ENCODE data around the gene PIP4K2A. TPM values are rescaled to one million over a fixed set of nuclear protein-coding genes. Genes with fewer than 3 reads are reported as not detected.

Gene PIP4K2A
- total RNA-seq, 2 experiments from 2014 or later, result 107 to 108 TPM

DNA sequence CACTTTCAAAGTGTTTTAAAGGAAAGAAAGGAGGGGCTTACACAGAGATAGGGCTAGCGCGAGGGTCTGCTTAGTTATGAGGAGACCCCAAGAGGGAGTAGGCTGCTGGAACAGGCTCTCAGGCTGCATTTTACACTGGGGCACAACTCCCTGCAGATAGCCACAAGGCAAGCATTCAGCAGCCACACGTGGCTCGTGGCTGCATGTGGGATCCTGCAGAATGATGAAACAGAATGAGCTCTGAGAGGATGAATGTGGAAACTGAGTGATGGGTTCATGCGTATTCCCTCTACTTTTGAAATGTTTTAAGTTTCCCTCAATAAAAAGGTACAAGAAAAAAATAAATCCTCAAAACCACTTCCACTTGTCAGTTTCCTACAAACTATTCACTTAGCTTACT is 37.0 kb downstream of the PIP4K2A start:
- Mint-ChIP-seq H3K4me3 (no peak overlapping the region), H3K27me3 (no peaks in the 10 kb centered on the region)
- POLR2A ChIA-PET, result interaction anchor here (0.5 to 2.0 kb wide), 2 partner anchors 11 to 127 kb away, joined by 3 to 6 read pairs; no protein-coding TSS in a partner anchor

DNA sequence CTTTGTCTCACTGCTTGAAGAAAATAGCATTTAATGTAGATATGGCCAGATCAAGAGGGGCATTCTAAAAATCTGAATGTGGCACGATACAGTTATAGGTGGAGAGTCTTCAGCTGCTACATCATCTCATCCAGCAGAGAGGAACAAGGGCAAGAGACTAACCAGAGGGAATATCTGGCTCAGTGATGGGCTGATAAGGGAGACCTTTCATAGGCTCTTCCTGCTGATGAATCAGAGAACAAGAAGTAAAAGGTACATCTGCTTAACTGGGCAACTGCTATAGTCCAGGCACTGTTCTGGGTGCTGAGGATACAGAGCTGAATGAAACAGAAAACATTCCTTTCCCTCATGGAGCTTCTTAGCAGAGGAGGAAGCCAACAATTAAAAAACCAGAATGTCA is 37.9 kb downstream of the PIP4K2A start:
- CTCF ChIA-PET, result interaction anchor here (0.8 to 1.3 kb wide), 3 partner anchors 8 to 46 kb away, joined by 4 to 5 read pairs (median 4); no protein-coding TSS in a partner anchor
- peak overlapping the region; percentile 75 for H3K27ac Mint-ChIP-seq

More for the DNA sequence above, 37.0 kb downstream of the PIP4K2A start:
- CTCF ChIA-PET, result interaction anchor here (1.0 to 2.6 kb wide), 5 partner anchors 11 to 104 kb away, joined by 3 to 8 read pairs (median 4); no protein-coding TSS in a partner anchor
- intact Hi-C loops (cut with micrococcal nuclease), result no loop called here
- no peak for DNase-seq
- H3K27ac Mint-ChIP-seq, result peak overlapping the region; percentile 75
- H3K9me3 Mint-ChIP-seq, result no peaks in the 10 kb centered on the region
- peaks cover 1% of the 10 kb centered on the region for H3K36me3 Mint-ChIP-seq
- H3K4me1 Mint-ChIP-seq (ENCODE audit: low read depth), result peaks cover 90% of the 10 kb centered on the region

DNA sequence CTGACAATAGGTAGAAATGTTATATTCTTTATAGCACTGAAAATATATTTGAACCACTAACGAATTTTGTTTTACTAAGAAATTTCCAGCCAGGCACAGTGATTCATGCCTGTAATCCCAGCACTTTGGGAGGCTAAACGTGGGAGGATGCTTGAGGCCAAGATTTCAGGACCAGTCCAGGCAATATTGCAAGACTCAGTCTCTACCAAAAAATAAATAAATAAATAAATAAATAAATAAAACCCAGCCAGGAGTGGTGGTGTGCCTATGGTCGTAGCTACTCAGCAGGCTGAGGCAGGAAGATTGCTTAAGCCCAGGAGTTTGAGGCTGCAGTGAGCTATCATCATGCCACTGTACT is 39.8 kb downstream of the PIP4K2A start:
- H3K36me3 Mint-ChIP-seq, result peaks cover 1% of the 10 kb centered on the region
- peaks cover 90% of the 10 kb centered on the region for H3K4me1 Mint-ChIP-seq (ENCODE audit: low read depth)
- ChIA-PET POLR2A (no interaction called here), CTCF (interaction anchor here (1.1 to 1.2 kb wide), 3 partner anchors 44 to 315 kb away, joined by 3 to 4 read pairs (median 3); no protein-coding TSS in a partner anchor)
- no peak overlapping the region for H3K4me3 Mint-ChIP-seq
- DNase-seq, result no peak
- H3K27me3 Mint-ChIP-seq, result no peaks in the 10 kb centered on the region
- no peak overlapping the region for H3K27ac Mint-ChIP-seq
- intact Hi-C loops (cut with micrococcal nuclease), result no loop called here
- H3K9me3 Mint-ChIP-seq, result peaks cover 2% of the 10 kb centered on the region

More for the DNA sequence above, 37.9 kb downstream of the PIP4K2A start:
- Mint-ChIP-seq H3K4me3 (no peak overlapping the region), H3K27me3 (no peaks in the 10 kb centered on the region), H3K36me3 (peaks cover 1% of the 10 kb centered on the region), H3K4me1 (ENCODE audit: low read depth) (peaks cover 91% of the 10 kb centered on the region), H3K9me3 (no peaks in the 10 kb centered on the region)
- intact Hi-C loops (cut with micrococcal nuclease), result no loop called here
- POLR2A ChIA-PET, result interaction anchor here (0.9 to 2.0 kb wide), 2 partner anchors 10 to 25 kb away, joined by 4 to 6 read pairs; no protein-coding TSS in a partner anchor
- DNase-seq, result no peak

DNA sequence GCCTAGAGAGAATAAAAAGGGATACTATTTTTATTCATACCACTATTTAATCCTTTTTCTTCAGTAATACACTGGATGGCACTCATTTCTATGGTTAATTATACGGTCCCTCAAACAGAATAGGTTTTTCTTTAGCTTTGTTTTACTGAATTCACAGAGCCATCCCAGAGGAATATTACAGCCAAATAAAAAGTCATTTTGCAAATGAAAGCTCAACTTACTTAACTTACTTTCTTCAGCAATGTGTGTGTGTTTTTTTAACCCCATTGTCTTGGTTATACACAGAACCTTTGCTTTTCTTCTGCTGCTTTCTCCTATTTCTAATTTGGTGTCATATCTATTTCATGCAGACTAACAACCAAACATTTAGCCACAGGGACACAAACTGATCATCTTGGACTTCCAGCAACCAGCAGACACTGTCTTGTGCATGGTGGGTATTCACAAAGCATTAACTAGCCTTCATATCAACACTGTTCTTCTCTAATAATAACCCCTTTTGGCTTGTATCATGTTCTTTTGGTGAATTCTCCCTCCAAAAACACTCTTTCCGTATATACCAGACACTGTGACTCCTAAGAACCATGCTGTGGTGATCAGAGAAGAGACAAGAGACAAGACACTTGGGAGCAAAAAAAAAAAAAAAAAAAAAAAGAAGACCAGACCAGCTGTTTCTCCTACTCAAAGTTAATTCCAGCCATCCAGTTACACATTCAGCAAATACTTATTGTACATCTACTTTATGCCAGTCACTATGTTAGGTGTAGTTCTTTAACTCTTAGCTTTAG is 40.4 kb downstream of the PIP4K2A start:
- Mint-ChIP-seq H3K36me3 (peaks cover 1% of the 10 kb centered on the region), H3K27me3 (no peaks in the 10 kb centered on the region), H3K4me3 (no peak overlapping the region), H3K9me3 (peaks cover 2% of the 10 kb centered on the region), H3K27ac (peak overlapping the region; percentile 28), H3K4me1 (ENCODE audit: low read depth) (peaks cover 90% of the 10 kb centered on the region)
- ChIA-PET CTCF (interaction anchor here (0.6 to 1.1 kb wide), 3 partner anchors 8 to 316 kb away, joined by 3 read pairs; no protein-coding TSS in a partner anchor), POLR2A (no interaction called here)
- DNase-seq, result no peak
- intact Hi-C loops (cut with micrococcal nuclease), result no loop called here

DNA sequence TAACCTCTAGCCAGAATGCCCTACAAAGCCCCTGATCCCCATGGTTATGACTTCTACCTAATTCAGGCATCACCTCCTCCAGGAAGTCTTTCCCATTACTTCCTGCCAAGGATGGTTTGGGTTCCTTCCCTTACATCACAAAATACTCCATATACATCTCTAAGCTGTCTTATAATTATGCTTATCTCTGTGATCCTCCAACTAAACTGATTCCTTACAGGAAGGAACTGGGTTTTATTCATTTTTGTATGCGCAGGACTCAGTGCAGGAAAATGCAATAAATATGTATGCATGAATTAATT is 41.3 kb downstream of the PIP4K2A start:
- CTCF ChIA-PET, result no interaction called here
- Mint-ChIP-seq H3K9me3 (peaks cover 2% of the 10 kb centered on the region), H3K36me3 (peaks cover 1% of the 10 kb centered on the region), H3K27me3 (no peaks in the 10 kb centered on the region), H3K4me3 (no peak overlapping the region), H3K4me1 (ENCODE audit: low read depth) (peaks cover 91% of the 10 kb centered on the region), H3K27ac (peak overlapping the region; percentile 65)
- intact Hi-C loops (cut with micrococcal nuclease), result no loop called here
- POLR2A ChIA-PET, result interaction anchor here (1.3 kb wide), 1 partner anchor 8 kb away, joined by 3 read pairs; no protein-coding TSS in a partner anchor
- no peak for DNase-seq

DNA sequence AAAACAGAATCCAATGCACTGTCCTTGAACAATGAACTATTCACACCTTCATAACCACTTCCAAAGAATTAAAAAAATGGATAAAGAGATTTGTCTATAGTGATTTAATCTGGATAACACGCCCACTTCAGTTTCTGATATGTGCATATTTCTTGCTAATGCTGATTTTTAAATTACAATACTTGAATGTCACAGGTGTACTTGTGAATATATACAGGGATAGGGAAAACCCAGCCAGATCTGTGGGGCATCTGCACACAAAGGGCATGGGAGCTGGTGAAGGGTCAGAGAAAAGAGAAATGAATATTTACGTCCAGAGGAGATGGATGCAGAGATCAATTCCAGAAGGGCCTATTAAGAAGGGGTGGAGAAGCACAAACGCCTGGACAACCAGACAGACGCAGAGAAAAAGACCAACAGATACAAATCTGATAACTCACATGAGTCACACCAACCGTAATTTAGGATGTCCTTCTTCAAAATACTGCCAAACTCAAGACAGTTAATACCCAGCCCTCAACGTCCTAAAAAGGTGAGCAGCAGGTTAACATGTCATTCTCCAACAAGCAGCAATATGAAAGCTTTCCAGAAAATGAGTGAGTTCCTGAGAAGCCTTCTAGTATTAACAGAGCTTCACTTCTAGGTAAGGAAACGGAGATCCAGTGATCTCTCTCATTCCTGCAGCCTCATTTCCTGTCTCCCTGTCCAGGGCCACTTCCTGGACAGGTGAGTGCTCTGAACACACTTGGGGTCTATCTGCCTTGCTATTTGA is 41.9 kb downstream of the PIP4K2A start:
- Mint-ChIP-seq H3K4me3 (no peak overlapping the region), H3K4me1 (ENCODE audit: low read depth) (peaks cover 91% of the 10 kb centered on the region), H3K27ac (peak overlapping the region; percentile 65), H3K27me3 (no peaks in the 10 kb centered on the region), H3K36me3 (peaks cover 1% of the 10 kb centered on the region), H3K9me3 (peaks cover 2% of the 10 kb centered on the region)
- DNase-seq, result no peak
- intact Hi-C loops (cut with micrococcal nuclease), result no loop called here
- POLR2A ChIA-PET, result interaction anchor here (1.3 kb wide), 1 partner anchor 9 kb away, joined by 3 read pairs; no protein-coding TSS in a partner anchor
- CTCF ChIA-PET, result no interaction called here

DNA sequence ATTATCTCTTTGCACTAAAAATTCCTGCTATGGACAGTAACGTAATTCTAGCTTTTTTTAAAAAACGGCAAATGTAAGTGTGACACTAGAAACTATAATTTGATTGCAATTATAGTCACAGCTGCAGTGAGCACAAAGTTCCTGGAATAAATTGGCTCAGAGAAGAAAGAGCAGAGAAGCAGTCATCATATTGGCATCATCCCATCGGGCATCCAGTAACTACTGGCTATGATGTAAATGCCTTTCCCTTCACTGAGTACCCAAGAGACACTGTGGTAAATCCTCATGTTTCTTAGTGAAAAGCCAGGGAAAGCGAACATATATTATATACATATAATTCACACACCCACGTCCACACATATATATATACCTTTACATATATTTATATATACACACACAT is 43.6 kb downstream of the PIP4K2A start:
- H3K27ac Mint-ChIP-seq, result no peak overlapping the region
- intact Hi-C loops (cut with micrococcal nuclease), result no loop called here
- H3K9me3 Mint-ChIP-seq, result peaks cover 2% of the 10 kb centered on the region
- ChIA-PET POLR2A (no interaction called here), CTCF (no interaction called here)
- H3K27me3 Mint-ChIP-seq, result no peaks in the 10 kb centered on the region
- no peak overlapping the region for H3K4me3 Mint-ChIP-seq
- H3K4me1 Mint-ChIP-seq (ENCODE audit: low read depth), result peaks cover 85% of the 10 kb centered on the region
- no peaks in the 10 kb centered on the region for H3K36me3 Mint-ChIP-seq
- no peak for DNase-seq

DNA sequence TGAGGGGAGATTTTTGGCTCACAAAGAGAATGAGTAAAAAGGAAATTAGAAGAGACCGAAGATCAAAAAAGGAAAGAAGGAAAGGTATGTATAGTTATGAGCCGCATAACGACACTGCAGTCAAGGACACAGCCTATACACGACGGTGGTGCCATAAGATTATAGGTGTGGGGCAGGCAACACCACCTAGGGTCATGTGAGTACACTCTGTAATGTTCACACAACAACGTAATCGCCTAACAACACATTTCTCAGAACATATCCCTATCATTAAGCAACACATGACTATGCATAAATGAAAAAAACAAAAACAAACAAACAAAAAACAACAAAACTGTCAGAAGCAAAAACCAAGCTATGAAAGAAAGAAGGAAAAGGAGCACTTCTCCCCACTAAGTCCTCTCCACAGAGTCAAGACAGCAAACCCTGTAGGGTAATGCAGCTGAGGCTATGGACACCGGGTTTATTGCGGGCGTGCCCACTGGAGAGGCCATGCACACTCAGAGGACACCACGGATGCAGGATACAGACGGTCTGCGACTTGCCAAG is 45.1 kb downstream of the PIP4K2A start:
- Mint-ChIP-seq H3K27ac (peak overlapping the region; percentile 74), H3K4me3 (peak overlapping the region; percentile 40), H3K36me3 (no peaks in the 10 kb centered on the region), H3K27me3 (no peaks in the 10 kb centered on the region), H3K9me3 (peaks cover 2% of the 10 kb centered on the region), H3K4me1 (ENCODE audit: low read depth) (peaks cover 79% of the 10 kb centered on the region)
- intact Hi-C loops (cut with micrococcal nuclease), result loop anchor here (1.0 to 5.0 kb wide), 4 partner anchors 12 to 97 kb away; no protein-coding TSS in a partner anchor
- CTCF ChIA-PET, result interaction anchor here (0.9 to 1.7 kb wide), 5 partner anchors 10 to 37 kb away, joined by 3 to 8 read pairs (median 4); no protein-coding TSS in a partner anchor
- POLR2A ChIA-PET, result interaction anchor here (0.7 to 2.9 kb wide), 4 partner anchors 12 to 19 kb away, joined by 3 to 15 read pairs (median 3); no protein-coding TSS in a partner anchor
- DNase-seq, result no peak

DNA sequence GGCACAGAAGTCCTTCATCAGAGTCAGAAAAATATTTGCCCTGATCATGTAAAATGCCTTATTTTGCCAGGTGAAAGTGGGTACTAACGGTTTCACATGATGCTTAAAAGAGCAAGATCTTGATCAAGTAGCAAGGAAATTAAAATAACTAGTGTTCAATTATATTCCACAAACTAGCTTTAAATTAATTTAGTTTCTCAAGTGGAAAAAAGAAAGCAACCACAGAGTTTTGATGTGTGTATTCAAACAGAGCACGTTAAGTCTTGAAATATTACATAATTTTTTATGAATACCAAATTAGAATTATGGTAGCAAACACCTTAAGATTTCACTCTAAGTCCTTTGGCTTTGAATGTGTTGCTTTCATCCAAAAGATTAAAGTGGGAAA is 47.3 kb downstream of the PIP4K2A start:
- DNase-seq, result no peak
- Mint-ChIP-seq H3K4me1 (ENCODE audit: low read depth) (peaks cover 74% of the 10 kb centered on the region), H3K9me3 (peaks cover 2% of the 10 kb centered on the region), H3K27ac (peak overlapping the region; percentile 84), H3K36me3 (no peaks in the 10 kb centered on the region), H3K27me3 (no peaks in the 10 kb centered on the region), H3K4me3 (peak overlapping the region; percentile 72)
- POLR2A ChIA-PET, result interaction anchor here (0.7 to 2.9 kb wide), 5 partner anchors 15 to 446 kb away, joined by 3 to 15 read pairs (median 3); no protein-coding TSS in a partner anchor
- intact Hi-C loops (cut with micrococcal nuclease), result loop anchor here (5.0 kb wide), 1 partner anchor 95 kb away; no protein-coding TSS in a partner anchor
- CTCF ChIA-PET, result interaction anchor here (0.7 to 1.3 kb wide), 5 partner anchors 11 to 40 kb away, joined by 3 to 5 read pairs (median 3); no protein-coding TSS in a partner anchor

DNA sequence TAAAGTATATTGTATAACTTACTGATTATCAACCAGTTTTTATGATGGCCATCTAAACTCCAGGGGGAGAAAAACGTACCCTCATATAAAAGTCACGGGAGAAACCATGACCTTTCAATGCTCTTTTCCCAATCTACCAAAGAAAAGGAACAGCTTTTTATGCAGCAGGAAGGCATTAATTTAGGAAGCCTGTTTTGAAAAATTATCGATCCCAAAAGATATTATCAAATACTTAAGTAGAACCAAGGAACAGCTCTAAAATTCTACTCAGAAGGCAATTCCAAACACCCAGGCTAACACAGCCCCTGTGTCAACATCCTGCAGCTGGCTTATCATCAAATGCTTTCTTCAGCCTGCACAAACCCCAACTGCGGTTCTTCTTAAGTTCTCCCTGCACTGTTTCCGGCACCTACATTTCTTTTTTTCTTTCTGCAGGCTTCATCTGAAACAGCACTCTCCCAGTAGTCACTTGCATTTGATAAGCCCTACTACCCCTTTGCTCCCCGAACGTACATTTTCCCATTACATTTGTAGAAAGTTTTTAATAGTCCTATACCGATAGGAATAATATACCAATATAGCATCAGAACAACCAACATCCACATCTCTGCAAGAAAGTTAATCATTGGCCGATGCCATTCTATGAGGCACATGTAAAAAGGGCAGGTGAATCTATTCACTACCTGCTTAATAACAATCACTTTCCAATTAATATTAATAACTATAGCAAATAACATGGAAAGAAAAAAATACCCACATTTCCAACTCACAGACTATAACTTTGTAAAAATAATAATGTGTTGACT is 47.9 kb downstream of the PIP4K2A start:
- no peaks in the 10 kb centered on the region for H3K36me3 Mint-ChIP-seq
- H3K27ac Mint-ChIP-seq, result peak overlapping the region; percentile 84
- ChIA-PET POLR2A (interaction anchor here (0.7 to 1.0 kb wide), 5 partner anchors 9 to 47 kb away, joined by 3 to 6 read pairs (median 3); no protein-coding TSS in a partner anchor), CTCF (interaction anchor here (0.9 to 1.3 kb wide), 4 partner anchors 11 to 40 kb away, joined by 3 to 5 read pairs (median 3); no protein-coding TSS in a partner anchor)
- intact Hi-C loops (cut with micrococcal nuclease), result loop anchor here (1.0 to 5.0 kb wide), 4 partner anchors 11 to 94 kb away; no protein-coding TSS in a partner anchor
- peaks cover 2% of the 10 kb centered on the region for H3K9me3 Mint-ChIP-seq
- H3K4me3 Mint-ChIP-seq, result peak overlapping the region; percentile 72
- no peaks in the 10 kb centered on the region for H3K27me3 Mint-ChIP-seq
- peaks cover 75% of the 10 kb centered on the region for H3K4me1 Mint-ChIP-seq (ENCODE audit: low read depth)
- peak; percentile 71 for DNase-seq

DNA sequence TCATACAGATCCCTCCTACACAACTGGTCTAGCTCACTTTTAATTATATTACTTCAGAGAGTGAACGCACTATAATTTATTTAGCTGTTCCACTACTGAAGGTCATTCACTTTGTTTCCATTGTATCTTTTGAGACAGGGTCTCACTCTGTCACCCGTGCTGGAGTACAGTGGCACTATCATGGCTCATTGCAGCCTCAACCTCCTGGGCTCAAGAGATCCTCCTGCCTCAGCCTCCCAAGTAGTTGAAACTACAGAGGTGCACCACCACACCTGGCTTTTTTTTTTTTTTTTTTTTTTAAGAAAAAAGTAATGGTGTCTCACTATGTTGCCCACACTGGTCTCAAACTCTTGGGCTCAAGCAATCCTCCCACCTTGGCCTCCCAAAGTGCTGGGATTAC is 49.0 kb downstream of the PIP4K2A start:
- H3K36me3 Mint-ChIP-seq, result no peaks in the 10 kb centered on the region
- no peaks in the 10 kb centered on the region for H3K27me3 Mint-ChIP-seq
- H3K9me3 Mint-ChIP-seq, result peaks cover 2% of the 10 kb centered on the region
- DNase-seq, result no peak
- CTCF ChIA-PET, result no interaction called here
- H3K4me1 Mint-ChIP-seq (ENCODE audit: low read depth), result peaks cover 77% of the 10 kb centered on the region
- POLR2A ChIA-PET, result no interaction called here
- H3K27ac Mint-ChIP-seq, result peak overlapping the region; percentile 65
- intact Hi-C loops (cut with micrococcal nuclease), result loop anchor here (5.0 kb wide), 1 partner anchor 93 kb away; no protein-coding TSS in a partner anchor
- no peak overlapping the region for H3K4me3 Mint-ChIP-seq
